ENCODE data around the gene USF1.

DNA sequence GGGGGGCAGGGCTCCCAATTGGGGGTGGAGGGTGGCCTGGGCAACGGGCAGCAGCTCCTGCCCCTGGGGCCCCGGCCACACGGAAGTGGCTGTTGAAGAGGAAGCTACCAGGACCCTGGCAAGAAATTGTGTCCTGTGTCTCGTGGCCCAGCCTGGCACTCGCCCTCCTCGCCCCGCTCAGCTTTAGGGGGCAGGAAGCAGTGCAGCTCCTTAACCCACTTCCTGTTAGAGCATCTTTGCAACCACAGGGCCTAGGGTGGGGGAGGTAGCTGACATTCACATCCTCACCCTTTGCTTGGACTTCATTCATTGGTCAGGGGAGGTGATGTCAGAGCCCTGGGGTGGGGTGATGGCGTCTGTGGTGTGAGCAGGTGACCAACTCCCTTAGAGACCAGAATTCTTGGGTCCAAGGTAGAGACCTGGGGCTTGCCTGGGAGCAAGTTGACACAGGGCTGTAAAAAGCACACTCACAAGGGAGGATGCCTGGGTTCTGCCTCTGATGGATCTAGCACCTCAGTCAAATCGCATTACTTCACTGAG is 24.0 kb upstream of the USF1 start, which contains the start of gene ARHGAP30:
- TF ChIP-seq, protein P1, sequence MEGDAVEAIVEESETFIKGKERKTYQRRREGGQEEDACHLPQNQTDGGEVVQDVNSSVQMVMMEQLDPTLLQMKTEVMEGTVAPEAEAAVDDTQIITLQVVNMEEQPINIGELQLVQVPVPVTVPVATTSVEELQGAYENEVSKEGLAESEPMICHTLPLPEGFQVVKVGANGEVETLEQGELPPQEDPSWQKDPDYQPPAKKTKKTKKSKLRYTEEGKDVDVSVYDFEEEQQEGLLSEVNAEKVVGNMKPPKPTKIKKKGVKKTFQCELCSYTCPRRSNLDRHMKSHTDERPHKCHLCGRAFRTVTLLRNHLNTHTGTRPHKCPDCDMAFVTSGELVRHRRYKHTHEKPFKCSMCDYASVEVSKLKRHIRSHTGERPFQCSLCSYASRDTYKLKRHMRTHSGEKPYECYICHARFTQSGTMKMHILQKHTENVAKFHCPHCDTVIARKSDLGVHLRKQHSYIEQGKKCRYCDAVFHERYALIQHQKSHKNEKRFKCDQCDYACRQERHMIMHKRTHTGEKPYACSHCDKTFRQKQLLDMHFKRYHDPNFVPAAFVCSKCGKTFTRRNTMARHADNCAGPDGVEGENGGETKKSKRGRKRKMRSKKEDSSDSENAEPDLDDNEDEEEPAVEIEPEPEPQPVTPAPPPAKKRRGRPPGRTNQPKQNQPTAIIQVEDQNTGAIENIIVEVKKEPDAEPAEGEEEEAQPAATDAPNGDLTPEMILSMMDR (IDR thresholded peaks at IDR 0.05; ENCODE audit: poor library complexity), result no peak
- no peak for TF ChIP-seq EZH2 (IDR thresholded peaks at IDR 0.05; ENCODE audit: borderline replicate concordance)

Measured in hepatocyte (in vitro differentiated cells).